PC-9 (cell line): ENCODE measurements around the gene P4HB. TPM values are rescaled to one million over a fixed set of nuclear protein-coding genes. Genes with fewer than 3 reads are reported as not detected.

Experiments
- BruUV-seq: library from RNA; stranded (reverse); fragments of 400-500 nt; replicated peaks from 2 replicates; lab custom pipeline; 2021; lab: Mats Ljungman, UMichigan
- CTCF ChIA-PET: fragments of 300-600 bp; sonication (Branson Sonifier 250); formaldehyde crosslinking; loops from one replicate; lab custom pipeline; 2022; ENCODE audit warnings: antibody characterized with exemption; lab: Charles Lee
- POLR2A ChIA-PET: fragments of 300-600 bp; sonication (Branson Sonifier 250); formaldehyde crosslinking; loops from one replicate; lab custom pipeline; 2022; ENCODE audit warnings: antibody characterized with exemption; ENCODE audit not compliant: unreplicated experiment; lab: Charles Lee
- DNase-seq, 2 experiments: peaks; one replicate each; pipeline versions ENCODE4 v3.0.0 to v3.0.0-alpha.2; 2015 to 2022; ENCODE audit warnings: mixed read lengths in 1 of 2
- H2AFZ ChIP-seq: fragments of 200-600 bp; sonication (generic); 2 replicates; pipeline ENCODE4 v1.8.1; 2017; ENCODE audit warnings: antibody characterized with exemption
- H3F3A ChIP-seq: fragments of 200-600 bp; sonication (generic); 2 replicates; pipeline ENCODE4 v1.8.1; 2017; ENCODE audit warnings: antibody characterized with exemption, mild to moderate bottlenecking, low read depth; ENCODE audit not compliant: insufficient read depth
- H3K27ac ChIP-seq: fragments of 200-600 bp; sonication (generic); 2 replicates; pipeline ENCODE4 v1.6.1; 2016; ENCODE audit warnings: mixed run types
- H3K27me3 ChIP-seq: fragments of 200-600 bp; sonication (generic); 2 replicates; pipeline ENCODE4 v1.6.1; 2016; ENCODE audit warnings: low read depth, mixed run types; ENCODE audit not compliant: insufficient read depth
- H3K36me3 ChIP-seq: fragments of 200-600 bp; sonication (generic); 2 replicates; pipeline ENCODE4 v1.6.1; 2016; ENCODE audit warnings: low read depth, mixed run types
- H3K4me1 ChIP-seq: fragments of 200-600 bp; sonication (generic); replicated peaks from 2 replicates; pipeline ENCODE4 v1.6.1; 2016; ENCODE audit warnings: mixed run types; ENCODE audit not compliant: insufficient read depth
- H3K4me2 ChIP-seq: fragments of 200-600 bp; sonication (generic); 2 replicates; pipeline ENCODE4 v1.6.1; 2017; ENCODE audit warnings: mixed run types
- H3K4me3 ChIP-seq: fragments of 200-600 bp; sonication (generic); 2 replicates; pipeline ENCODE4 v1.6.1; 2016; ENCODE audit warnings: mixed run types
- H3K79me2 ChIP-seq: fragments of 200-600 bp; sonication (generic); 2 replicates; pipeline ENCODE4 v1.6.1; 2017; ENCODE audit warnings: low read depth, mixed run types
- H3K9me2 ChIP-seq: fragments of 200-600 bp; sonication (generic); 2 replicates; pipeline ENCODE4 v1.8.1; 2017; ENCODE audit warnings: mild to moderate bottlenecking; ENCODE audit not compliant: insufficient read depth
- H3K9me3 ChIP-seq: fragments of 200-600 bp; sonication (generic); 2 replicates; pipeline ENCODE4 v1.8.1; 2016; ENCODE audit warnings: low read depth; ENCODE audit not compliant: insufficient read depth
- H4K20me1 ChIP-seq: fragments of 200-600 bp; sonication (generic); 2 replicates; pipeline ENCODE4 v1.8.1; 2017; ENCODE audit not compliant: insufficient read depth
- EZH2 ChIP-seq: fragments of 200-600 bp; sonication (generic); IDR thresholded peaks from 2 replicates; pipeline ENCODE4 v1.8.0; 2017; ENCODE audit warnings: antibody characterized with exemption, low read depth
- intact Hi-C: fragments of 100-400 bp; cut with micrococcal nuclease; formaldehyde crosslinking; loops from one replicate; pipeline ENCODE4 v1.10.0; 2022; ENCODE audit not compliant: unreplicated experiment
- total RNA-seq: library from RNA; stranded (reverse); gene quantifications from 2 replicates; pipeline ENCODE4 v1.2.3, GENCODE V29; 2021
- TF ChIP-seq, protein P1 (sequence below): fragments of 200-600 bp; sonication (generic); conservative IDR thresholded peaks from 2 replicates; pipeline ENCODE4 v1.6.1; 2017; ENCODE audit warnings: mixed run types, antibody characterized with exemption, mild to moderate bottlenecking, moderate library complexity

The P4HB gene
- total RNA-seq, 1 experiment from 2014 or later: 636 TPM

DNA sequence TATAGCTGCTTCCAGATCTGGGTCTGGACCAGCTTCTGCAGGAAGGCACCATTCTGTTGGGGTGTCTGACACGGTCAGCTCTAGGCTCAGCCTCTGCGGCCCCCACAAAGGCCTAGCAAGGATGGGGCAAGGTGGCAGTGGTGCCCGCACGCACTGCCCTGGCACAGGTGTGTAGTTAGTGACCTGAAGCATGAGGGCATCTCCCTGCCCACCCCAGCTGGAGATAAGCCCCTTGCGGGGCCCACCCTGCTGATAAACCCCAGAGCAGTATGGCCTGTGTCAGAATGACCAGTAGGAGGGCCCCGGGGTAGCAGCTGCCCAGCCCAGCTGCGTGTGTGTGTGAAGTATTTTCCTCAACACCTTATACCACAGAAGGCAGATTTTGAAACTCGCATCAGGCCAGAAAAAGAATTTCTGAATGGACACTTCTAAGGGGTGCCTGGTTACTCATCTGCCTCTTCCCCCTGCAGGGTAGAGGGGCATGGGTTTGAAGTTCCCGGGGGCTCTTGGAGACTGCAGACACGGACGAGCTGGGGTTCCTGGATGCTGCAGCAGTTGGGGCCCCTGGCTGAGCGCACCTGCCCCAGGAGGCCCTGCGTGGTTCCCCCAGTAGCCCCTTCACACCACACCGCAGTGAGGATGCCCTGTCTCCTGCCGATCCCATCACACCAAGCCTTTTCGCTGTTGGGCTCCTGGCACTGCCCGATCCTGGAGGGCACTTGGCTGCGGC, 6.3 kb upstream of the P4HB start:
- Histone ChIP-seq H3K79me2 (peaks cover 44% of the 10 kb centered on the region), H3K4me1 (0 out of 2 replicates have a peak, but pooled peaks cover 8% of the 10 kb centered on the region), H3K27ac (no peak overlapping the region)

DNA sequence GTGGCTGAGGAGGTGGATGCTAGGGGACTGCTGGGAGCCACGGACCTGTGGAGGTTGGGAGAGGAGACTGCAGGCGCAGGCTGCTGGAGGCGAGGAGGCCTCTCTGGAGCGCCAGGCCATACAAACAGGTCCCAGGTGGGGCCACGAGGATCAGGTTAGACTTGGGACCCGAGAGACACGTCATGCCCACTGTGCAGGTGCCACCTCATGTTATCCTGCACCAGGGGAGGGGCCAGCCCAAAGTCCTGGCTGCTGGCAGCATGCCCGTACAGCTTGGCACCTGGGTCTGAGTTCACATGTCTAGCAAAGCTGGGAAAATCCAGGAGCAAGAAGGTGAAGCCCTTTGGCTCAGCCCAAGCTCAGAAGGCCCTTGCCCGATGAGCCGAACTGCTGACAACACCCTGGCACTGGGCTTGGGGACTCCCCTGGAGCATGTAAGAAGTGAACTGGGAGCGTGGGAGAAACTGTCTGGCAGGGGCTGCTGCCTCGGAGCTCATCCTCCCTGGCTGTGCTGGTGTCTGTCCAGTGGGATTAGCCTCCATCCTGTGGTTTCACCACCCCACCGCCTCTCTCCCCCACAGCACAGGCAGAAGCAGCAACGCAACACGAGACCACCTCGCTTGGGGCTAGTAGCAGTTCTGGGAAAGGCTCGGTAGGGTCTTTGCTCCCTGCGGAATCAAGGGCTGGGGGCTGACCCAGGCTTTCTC, 5.6 kb upstream of the P4HB start:
- no TSS peak for BruUV-seq
- CTCF ChIA-PET: no interaction called here
- peaks cover 10% of the 10 kb centered on the region; the same call in 1 of the 2 replicates for H3K36me3 ChIP-seq
- H3F3A ChIP-seq: peaks cover 68% of the 10 kb centered on the region
- H3K9me3 ChIP-seq: no peaks in the 10 kb centered on the region
- peaks cover 45% of the 10 kb centered on the region for H3K79me2 ChIP-seq
- H3K4me1 ChIP-seq: 0 out of 2 replicates have a peak, but pooled peaks cover 8% of the 10 kb centered on the region
- H3K9me2 ChIP-seq: no peaks in the 10 kb centered on the region
- H4K20me1 ChIP-seq: peaks cover 40% of the 10 kb centered on the region
- no peak overlapping the region for H3K4me3 ChIP-seq
- DNase-seq: peak in 1 of 2 experiments; percentile 44
- intact Hi-C loops: loop anchor here (5.0 kb wide), 1 partner anchor 61 kb away; the partner anchor contains the start of gene MAFG
- H3K4me2 ChIP-seq: no peak overlapping the region
- no peak for TF ChIP-seq EZH2
- TF ChIP-seq, protein P1, sequence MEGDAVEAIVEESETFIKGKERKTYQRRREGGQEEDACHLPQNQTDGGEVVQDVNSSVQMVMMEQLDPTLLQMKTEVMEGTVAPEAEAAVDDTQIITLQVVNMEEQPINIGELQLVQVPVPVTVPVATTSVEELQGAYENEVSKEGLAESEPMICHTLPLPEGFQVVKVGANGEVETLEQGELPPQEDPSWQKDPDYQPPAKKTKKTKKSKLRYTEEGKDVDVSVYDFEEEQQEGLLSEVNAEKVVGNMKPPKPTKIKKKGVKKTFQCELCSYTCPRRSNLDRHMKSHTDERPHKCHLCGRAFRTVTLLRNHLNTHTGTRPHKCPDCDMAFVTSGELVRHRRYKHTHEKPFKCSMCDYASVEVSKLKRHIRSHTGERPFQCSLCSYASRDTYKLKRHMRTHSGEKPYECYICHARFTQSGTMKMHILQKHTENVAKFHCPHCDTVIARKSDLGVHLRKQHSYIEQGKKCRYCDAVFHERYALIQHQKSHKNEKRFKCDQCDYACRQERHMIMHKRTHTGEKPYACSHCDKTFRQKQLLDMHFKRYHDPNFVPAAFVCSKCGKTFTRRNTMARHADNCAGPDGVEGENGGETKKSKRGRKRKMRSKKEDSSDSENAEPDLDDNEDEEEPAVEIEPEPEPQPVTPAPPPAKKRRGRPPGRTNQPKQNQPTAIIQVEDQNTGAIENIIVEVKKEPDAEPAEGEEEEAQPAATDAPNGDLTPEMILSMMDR: no peak
- H3K27me3 ChIP-seq: no peaks in the 10 kb centered on the region
- H3K27ac ChIP-seq: no peak overlapping the region
- H2AFZ ChIP-seq: no peak overlapping the region
- POLR2A ChIA-PET: interaction anchor here (0.6 kb wide), 1 partner anchor 280 kb away, joined by 10 read pairs; no protein-coding TSS in a partner anchor

More for the DNA sequence above, 6.3 kb upstream of the P4HB start:
- no peak overlapping the region for H3K4me3 ChIP-seq
- H3F3A ChIP-seq: peaks cover 66% of the 10 kb centered on the region
- ChIA-PET POLR2A (interaction anchor here (0.6 kb wide), 1 partner anchor 279 kb away, joined by 10 read pairs; no protein-coding TSS in a partner anchor), CTCF (no interaction called here)
- no peaks in the 10 kb centered on the region for H3K27me3 ChIP-seq
- no peaks in the 10 kb centered on the region for H3K9me3 ChIP-seq
- peaks cover 10% of the 10 kb centered on the region; the same call in 1 of the 2 replicates for H3K36me3 ChIP-seq
- H3K4me2 ChIP-seq: no peak overlapping the region
- DNase-seq: no peak
- peaks cover 40% of the 10 kb centered on the region for H4K20me1 ChIP-seq
- no peaks in the 10 kb centered on the region for H3K9me2 ChIP-seq
- intact Hi-C loops: loop anchor here (5.0 kb wide), 1 partner anchor 61 kb away; the partner anchor contains the start of gene MAFG
- no TSS peak for BruUV-seq
- TF ChIP-seq EZH2: no peak
- TF ChIP-seq, protein P1: no peak
- H2AFZ ChIP-seq: no peak overlapping the region

DNA sequence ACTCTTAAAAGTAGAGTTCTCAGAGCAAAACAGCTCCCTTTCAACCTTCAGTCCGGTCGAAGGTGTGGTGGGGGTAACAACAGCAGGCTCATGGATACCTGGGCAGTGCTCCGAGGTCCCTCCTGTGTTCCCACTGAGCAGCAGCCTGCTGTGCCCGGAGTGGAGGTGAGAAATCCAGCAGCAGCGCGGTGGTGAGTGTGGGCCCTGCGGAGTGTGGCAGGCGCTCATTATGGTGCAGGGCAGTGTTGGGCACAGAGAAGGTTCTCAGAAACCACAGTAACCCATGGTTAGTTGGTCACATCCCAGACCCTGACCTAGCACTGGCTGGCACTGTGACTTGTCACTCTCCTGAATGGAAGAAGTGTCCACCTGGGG, 5.0 kb upstream of the P4HB start:
- Histone ChIP-seq H3K27me3 (no peaks in the 10 kb centered on the region), H3K9me3 (no peaks in the 10 kb centered on the region), H3K4me1 (0 out of 2 replicates have a peak, but pooled peaks cover 8% of the 10 kb centered on the region), H3K27ac (no peak overlapping the region), H3F3A (peaks cover 66% of the 10 kb centered on the region), H3K36me3 (peaks cover 10% of the 10 kb centered on the region; the same call in 1 of the 2 replicates), H2AFZ (no peak overlapping the region), H3K4me3 (no peak overlapping the region), H3K9me2 (no peaks in the 10 kb centered on the region), H4K20me1 (peaks cover 38% of the 10 kb centered on the region), H3K79me2 (peaks cover 43% of the 10 kb centered on the region), H3K4me2 (no peak overlapping the region)
- intact Hi-C loops: loop anchor here (5.0 kb wide), 1 partner anchor 62 kb away; the partner anchor contains the start of gene MAFG
- no peak for DNase-seq
- ChIA-PET CTCF (interaction anchor here (0.7 kb wide), 1 partner anchor 27 kb away, joined by 3 read pairs; no protein-coding TSS in a partner anchor), POLR2A (no interaction called here)
- BruUV-seq: no TSS peak
- TF ChIP-seq EZH2: no peak
- TF ChIP-seq, protein P1: no peak
